ENCODE results near the gene LCP1.

Gene LCP1

GRCh38 chr13:46076827-46077226, 105.2 kb downstream of the LCP1 start:
- DNase-seq (ENCODE audit: low read depth) = no peak
- TF ChIP-seq CTCF (IDR thresholded peaks at IDR 0.05; ENCODE audit: insufficient read depth, low read depth, low read length, missing control alignments) = no peak
- no peak overlapping the region for H3K4me3 ChIP-seq (ENCODE audit: low read depth, low read length)
